Esophagus muscularis mucosa (tissue), 4 donors: Measurements from ENCODE around the gene PCIF1. TPM values are rescaled to one million over a fixed set of nuclear protein-coding genes. Genes with fewer than 3 reads are reported as not detected.

Source experiments
- DNase-seq: peaks from one replicate; pipeline ENCODE4 v3.0.0-alpha.2; 2017; ENCODE audit errors: extremely low spot score
- H3K27ac ChIP-seq, 4 donors: fragments of 200-600 bp; sonication (generic); replicated peaks in 1 of 4; 1 replicate in 3 of 4; 2 replicates in 1 of 4; pipeline ENCODE4 v1.5.1; 2016 to 2019; ENCODE audit warnings: mild to moderate bottlenecking in 1 of 4
- H3K27me3 ChIP-seq, 4 donors: fragments of 200-600 bp; sonication (generic); one replicate each; pipeline versions ENCODE4 v1.5.1 to v1.6.0; 2016 to 2019
- H3K36me3 ChIP-seq, 4 donors: fragments of 200-600 bp; sonication (generic); one replicate each; pipeline ENCODE4 v1.5.1; 2016 to 2019
- H3K4me1 ChIP-seq, 4 donors: fragments of 200-600 bp; sonication (generic); one replicate each; pipeline ENCODE4 v1.5.1; 2016 to 2019
- H3K4me3 ChIP-seq, 4 donors: fragments of 200-600 bp; sonication (generic); 1 replicate in 2 of 4; 2 replicates in 2 of 4; pipeline ENCODE4 v1.5.1; 2016 to 2019; ENCODE audit warnings: mild to moderate bottlenecking in 4 of 4, moderate library complexity in 1 of 4
- H3K9me3 ChIP-seq, 4 donors: fragments of 200-600 bp; sonication (generic); 1 replicate in 3 of 4; 2 replicates in 1 of 4; pipeline ENCODE4 v1.5.1; 2016 to 2019
- EP300 ChIP-seq: sonication (generic); formaldehyde crosslinking; IDR thresholded peaks from one replicate; pipeline ENCODE4 v1.6.1; 2017; ENCODE audit warnings: antibody characterized with exemption
- POLR2A ChIP-seq: fragments of 450-650 bp; IDR thresholded peaks from one replicate; pipeline ENCODE4 v1.6.1; 2017; ENCODE audit warnings: antibody characterized with exemption, moderate library complexity, mild to moderate bottlenecking, low read depth
- POLR2AphosphoS5 ChIP-seq, 2 donors: sonication (generic); formaldehyde crosslinking; IDR thresholded peaks; one replicate each; pipeline ENCODE4 v1.6.1; 2017; ENCODE audit warnings: antibody characterized with exemption in 2 of 2
- WGBS: methylation state at CpG from one replicate; pipeline ENCODE4 v1.1.5; 2018; 5-methylcytosine and 5-hydroxymethylcytosine counted together
- intact Hi-C: fragments of 100-400 bp; cut with DNase I; formaldehyde crosslinking; loops from one replicate; pipeline ENCODE4 v1.15.1; 2023
- total RNA-seq, 4 donors: library from RNA; depleted of rRNA; stranded (reverse); fragments of >200 nt; gene quantifications; one replicate each; pipeline versions ENCODE4 v1.1.0 to v1.2.1, GENCODE V29; 2016
- TF ChIP-seq, protein P1 (sequence below), 3 experiments: fragments of 200-600 bp in 2 of 3; fragments of 450-650 bp in 1 of 3; sonication (generic) in 2 of 3; IDR thresholded peaks; one replicate each; pipeline ENCODE4 v1.5.1; 2017 to 2019; ENCODE audit warnings: antibody characterized with exemption in 3 of 3, mild to moderate bottlenecking in 2 of 3, moderate library complexity in 1 of 3

The PCIF1 gene
- total RNA-seq, 4 donors from 2014 or later = 35.3 to 51.2 (median 37.2) TPM

DNA sequence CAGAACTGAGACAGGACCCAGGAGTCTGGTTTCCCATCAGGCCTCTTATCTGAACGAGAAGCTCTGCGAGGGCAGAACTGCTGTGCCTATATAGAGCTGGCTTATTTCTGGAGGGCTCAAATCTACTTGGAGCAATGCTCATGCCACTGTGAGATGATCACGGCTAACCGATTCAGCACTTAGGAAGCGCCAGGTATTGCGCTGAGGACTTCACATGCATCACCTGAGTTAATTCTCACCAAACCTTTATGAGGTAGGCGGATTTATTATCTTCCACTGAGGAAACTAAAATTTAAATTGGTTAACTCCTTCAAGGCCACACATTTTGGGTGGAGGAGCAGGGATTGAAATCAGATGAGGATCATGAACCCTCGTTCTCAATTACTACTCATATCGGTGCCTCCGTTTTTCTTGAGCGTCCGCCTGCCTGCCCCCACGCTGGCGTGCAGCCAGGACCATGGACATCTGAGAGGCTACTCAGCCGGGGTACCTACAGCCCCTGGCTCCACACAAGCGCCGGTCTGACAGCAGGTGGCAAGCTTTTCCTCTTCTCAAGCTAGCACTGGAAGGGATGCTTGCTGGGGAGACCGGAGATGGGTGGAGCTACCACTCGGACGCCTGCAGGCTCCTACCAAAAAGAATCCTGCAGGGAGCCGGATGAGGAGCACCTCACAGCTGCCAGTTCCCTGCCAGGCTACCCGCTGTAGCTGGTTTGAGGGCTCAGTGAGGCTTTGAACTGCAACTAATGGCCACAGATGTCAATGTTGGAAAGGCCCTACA, 1.0 kb upstream of the PCIF1 start:
- intact Hi-C loops = loop anchor here (2.0 to 10.0 kb wide), 2 partner anchors 43 to 139 kb away; partner anchors contain the start of genes CTSA, DNTTIP1, NEURL2 and WFDC3
- H3K27me3 ChIP-seq = no peaks in the 10 kb centered on the region
- H3K36me3 ChIP-seq = peaks cover 13 to 20% (median 16%) of the 10 kb centered on the region in 4 donors
- peaks cover 20 to 41% (median 30%) of the 10 kb centered on the region in 4 donors for H3K4me1 ChIP-seq
- peak overlapping the region; percentile 100 for H3K27ac ChIP-seq
- no peak for TF ChIP-seq POLR2A
- TF ChIP-seq, protein P1, sequence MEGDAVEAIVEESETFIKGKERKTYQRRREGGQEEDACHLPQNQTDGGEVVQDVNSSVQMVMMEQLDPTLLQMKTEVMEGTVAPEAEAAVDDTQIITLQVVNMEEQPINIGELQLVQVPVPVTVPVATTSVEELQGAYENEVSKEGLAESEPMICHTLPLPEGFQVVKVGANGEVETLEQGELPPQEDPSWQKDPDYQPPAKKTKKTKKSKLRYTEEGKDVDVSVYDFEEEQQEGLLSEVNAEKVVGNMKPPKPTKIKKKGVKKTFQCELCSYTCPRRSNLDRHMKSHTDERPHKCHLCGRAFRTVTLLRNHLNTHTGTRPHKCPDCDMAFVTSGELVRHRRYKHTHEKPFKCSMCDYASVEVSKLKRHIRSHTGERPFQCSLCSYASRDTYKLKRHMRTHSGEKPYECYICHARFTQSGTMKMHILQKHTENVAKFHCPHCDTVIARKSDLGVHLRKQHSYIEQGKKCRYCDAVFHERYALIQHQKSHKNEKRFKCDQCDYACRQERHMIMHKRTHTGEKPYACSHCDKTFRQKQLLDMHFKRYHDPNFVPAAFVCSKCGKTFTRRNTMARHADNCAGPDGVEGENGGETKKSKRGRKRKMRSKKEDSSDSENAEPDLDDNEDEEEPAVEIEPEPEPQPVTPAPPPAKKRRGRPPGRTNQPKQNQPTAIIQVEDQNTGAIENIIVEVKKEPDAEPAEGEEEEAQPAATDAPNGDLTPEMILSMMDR (IDR thresholded peaks at IDR 0.05) = peak; percentile 14 to 32 (median 24)
- peak in 1 of 2 donors; percentile 13 for TF ChIP-seq POLR2AphosphoS5 (IDR thresholded peaks at IDR 0.05)
- no peak for TF ChIP-seq EP300
- H3K9me3 ChIP-seq = no peaks in the 10 kb centered on the region
- no peak for DNase-seq
- H3K4me3 ChIP-seq = peak overlapping the region; percentile 92 to 100 (median 100)
- WGBS = 21% methylated on average over 18 of the region's 22 CpGs

DNA sequence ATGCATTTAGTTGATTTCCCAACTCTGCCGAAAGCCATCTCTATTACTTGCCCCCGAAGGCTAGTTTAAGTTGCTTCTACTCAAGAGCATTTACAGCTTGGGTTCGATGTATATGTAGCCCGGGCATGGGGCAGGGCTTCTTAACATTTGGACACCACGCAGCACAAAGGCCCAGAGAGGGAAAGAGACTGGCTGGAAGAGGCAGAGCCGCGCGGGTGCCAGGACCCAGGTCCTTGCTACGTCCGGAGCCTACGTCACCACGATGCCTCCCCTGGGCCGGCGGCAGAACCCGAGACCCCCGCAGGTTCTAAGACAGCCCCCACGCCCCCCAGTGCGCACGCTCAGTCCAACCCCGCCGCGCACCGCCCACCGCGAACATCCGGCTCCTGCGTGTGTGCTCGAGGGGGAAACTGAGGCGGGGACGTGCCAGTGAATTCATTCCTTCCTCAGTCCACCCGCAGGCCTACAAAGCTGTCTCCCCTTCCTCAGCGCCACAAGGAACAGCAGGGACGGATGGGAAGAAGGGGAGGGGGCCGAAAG, 367 bp upstream of the PCIF1 start:
- intact Hi-C loops = loop anchor here (2.0 to 10.0 kb wide), 2 partner anchors 43 to 139 kb away; partner anchors contain the start of genes CTSA, DNTTIP1, NEURL2 and WFDC3
- WGBS = 0% methylated on average over 10 of the region's 34 CpGs
- no peak for TF ChIP-seq POLR2AphosphoS5 (IDR thresholded peaks at IDR 0.05)
- no peak for TF ChIP-seq EP300
- TF ChIP-seq POLR2A = no peak
- TF ChIP-seq, protein P1 (IDR thresholded peaks at IDR 0.05) = no peak

DNA sequence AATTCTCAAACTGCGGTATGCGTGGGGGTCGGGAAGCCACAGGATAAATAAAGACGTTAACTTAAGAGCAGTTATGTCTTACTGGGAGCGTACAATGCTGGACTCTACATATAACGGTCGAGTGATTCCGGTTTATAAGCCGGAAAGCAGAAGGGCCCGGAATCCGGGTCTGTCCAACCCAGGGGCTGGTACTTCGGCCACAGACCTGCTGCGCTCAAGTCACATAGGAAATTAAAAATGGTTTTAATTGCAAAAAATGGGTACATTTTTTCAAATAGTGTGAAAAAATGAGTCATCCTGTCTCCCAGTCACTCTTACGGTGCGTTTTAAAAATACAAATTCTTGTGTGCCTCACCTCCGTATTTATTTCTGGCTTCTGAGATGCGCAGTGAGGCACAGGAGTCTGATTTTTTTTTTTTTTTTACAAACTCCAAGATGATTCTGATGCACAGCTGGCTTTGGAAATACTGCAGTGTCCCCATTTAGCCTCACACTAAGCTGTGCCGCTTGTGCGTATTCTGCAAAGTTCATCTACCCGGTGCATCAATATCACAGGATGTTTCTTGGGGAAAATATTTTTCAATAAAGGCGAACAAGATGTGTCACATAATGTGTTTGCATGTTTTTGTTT, 1.0 kb downstream of the PCIF1 start:
- peak overlapping the region; percentile 100 for H3K27ac ChIP-seq
- WGBS = 7% methylated on average over 21 of the region's 21 CpGs
- peaks cover 20 to 45% (median 30%) of the 10 kb centered on the region in 4 donors for H3K4me1 ChIP-seq
- H3K9me3 ChIP-seq = no peaks in the 10 kb centered on the region
- peak overlapping the region; percentile 92 to 100 (median 100) for H3K4me3 ChIP-seq
- intact Hi-C loops = loop anchor here (2.0 to 10.0 kb wide), 2 partner anchors 45 to 141 kb away; partner anchors contain the start of genes CTSA, DNTTIP1, NEURL2 and WFDC3
- no peak for DNase-seq
- TF ChIP-seq POLR2AphosphoS5 (IDR thresholded peaks at IDR 0.05) = no peak
- TF ChIP-seq, protein P1 (IDR thresholded peaks at IDR 0.05) = no peak
- TF ChIP-seq EP300 = no peak
- no peak for TF ChIP-seq POLR2A
- H3K36me3 ChIP-seq = peaks cover 34 to 41% (median 37%) of the 10 kb centered on the region in 4 donors
- H3K27me3 ChIP-seq = no peaks in the 10 kb centered on the region

More for the DNA sequence above, 367 bp upstream of the PCIF1 start:
- H3K4me1 ChIP-seq = peaks cover 20 to 45% (median 30%) of the 10 kb centered on the region in 4 donors
- DNase-seq = no peak
- peak overlapping the region; percentile 100 for H3K27ac ChIP-seq
- H3K4me3 ChIP-seq = peak overlapping the region; percentile 92 to 100 (median 100)
- H3K9me3 ChIP-seq = no peaks in the 10 kb centered on the region
- no peaks in the 10 kb centered on the region for H3K27me3 ChIP-seq
- peaks cover 19 to 27% (median 22%) of the 10 kb centered on the region in 4 donors for H3K36me3 ChIP-seq

DNA sequence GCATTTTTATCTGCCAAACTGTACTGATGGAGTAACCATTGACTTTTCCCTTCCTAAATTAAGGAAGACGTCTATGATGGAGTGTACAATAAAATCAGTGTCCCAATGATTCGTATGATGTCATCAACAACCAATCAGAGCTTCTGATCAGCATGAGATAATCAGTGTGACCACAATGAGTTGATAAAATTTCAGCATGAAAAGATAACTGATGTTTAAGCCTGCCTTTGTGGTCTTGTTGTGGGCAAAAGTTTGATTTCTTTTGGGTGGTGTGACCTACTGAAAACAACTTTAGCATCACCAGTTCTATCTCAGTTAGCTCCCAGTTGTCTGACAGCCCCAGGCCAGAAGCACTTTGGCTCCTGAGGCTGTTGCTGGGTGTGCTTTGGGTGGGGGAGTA, 3.3 kb downstream of the PCIF1 start:
- no peak for TF ChIP-seq POLR2A
- TF ChIP-seq, protein P1 (IDR thresholded peaks at IDR 0.05) = no peak
- no peak for TF ChIP-seq EP300
- TF ChIP-seq POLR2AphosphoS5 (IDR thresholded peaks at IDR 0.05) = no peak
- 65% methylated on average over 2 of the region's 2 CpGs for WGBS
- Histone ChIP-seq H3K4me1 (peaks cover 20 to 40% (median 29%) of the 10 kb centered on the region in 4 donors), H3K27ac (peak overlapping the region in 1 of 4 donors; percentile 14), H3K36me3 (peaks cover 54 to 60% (median 58%) of the 10 kb centered on the region in 4 donors), H3K4me3 (no peak overlapping the region), H3K27me3 (no peaks in the 10 kb centered on the region), H3K9me3 (no peaks in the 10 kb centered on the region)
- DNase-seq = no peak
- intact Hi-C loops = loop anchor here (10.0 kb wide), 1 partner anchor 143 kb away; the partner anchor contains the start of genes DNTTIP1 and WFDC3
